T-helper 1 cell (primary cell): ENCODE measurements around the gene ZNF469.
"Not testable (repeated sequence)": the region's sequence is repeated elsewhere in the genome, so short reads cannot be mapped to it uniquely, and the experiment has no call there.

ENCODE experiments used
- DNase-seq, 5 donors: peaks; one replicate each; pipeline ENCODE4 v3.0.0-alpha.2; 2012 to 2020

Gene ZNF469

GRCh38 chr16:88348377-88349152 is 34.2 kb upstream of the ZNF469 start:
- DNase-seq = no peak

DNA sequence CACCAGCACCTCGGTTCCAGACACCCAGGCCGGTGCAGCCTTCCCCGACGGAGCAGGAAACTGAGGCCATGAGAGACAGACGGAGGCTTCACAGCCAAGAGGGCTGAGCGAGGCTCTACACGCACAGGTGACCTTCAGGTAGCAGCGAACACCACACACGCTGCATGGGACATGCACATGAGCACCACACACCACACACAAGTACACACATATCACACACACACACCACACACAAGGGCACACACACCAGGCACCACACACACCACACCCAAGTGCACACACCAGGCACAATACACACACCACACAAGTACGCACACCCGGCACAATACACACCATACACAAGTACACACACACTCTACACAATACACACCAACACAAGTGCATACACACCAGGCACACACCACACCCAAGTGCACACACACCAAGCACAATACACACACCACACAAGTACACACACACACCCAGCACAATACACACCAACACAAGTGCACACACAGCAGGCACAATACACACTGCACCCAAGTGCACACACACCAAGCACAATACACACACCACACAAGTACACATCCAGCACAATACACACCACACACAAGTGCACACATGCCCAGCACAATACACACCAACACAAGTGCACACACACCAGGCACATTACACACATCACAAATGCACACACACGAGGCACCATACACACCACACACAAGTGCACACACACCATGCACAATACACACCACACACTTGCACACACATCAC is 33.4 kb upstream of the ZNF469 start:
- no peak for DNase-seq

DNA sequence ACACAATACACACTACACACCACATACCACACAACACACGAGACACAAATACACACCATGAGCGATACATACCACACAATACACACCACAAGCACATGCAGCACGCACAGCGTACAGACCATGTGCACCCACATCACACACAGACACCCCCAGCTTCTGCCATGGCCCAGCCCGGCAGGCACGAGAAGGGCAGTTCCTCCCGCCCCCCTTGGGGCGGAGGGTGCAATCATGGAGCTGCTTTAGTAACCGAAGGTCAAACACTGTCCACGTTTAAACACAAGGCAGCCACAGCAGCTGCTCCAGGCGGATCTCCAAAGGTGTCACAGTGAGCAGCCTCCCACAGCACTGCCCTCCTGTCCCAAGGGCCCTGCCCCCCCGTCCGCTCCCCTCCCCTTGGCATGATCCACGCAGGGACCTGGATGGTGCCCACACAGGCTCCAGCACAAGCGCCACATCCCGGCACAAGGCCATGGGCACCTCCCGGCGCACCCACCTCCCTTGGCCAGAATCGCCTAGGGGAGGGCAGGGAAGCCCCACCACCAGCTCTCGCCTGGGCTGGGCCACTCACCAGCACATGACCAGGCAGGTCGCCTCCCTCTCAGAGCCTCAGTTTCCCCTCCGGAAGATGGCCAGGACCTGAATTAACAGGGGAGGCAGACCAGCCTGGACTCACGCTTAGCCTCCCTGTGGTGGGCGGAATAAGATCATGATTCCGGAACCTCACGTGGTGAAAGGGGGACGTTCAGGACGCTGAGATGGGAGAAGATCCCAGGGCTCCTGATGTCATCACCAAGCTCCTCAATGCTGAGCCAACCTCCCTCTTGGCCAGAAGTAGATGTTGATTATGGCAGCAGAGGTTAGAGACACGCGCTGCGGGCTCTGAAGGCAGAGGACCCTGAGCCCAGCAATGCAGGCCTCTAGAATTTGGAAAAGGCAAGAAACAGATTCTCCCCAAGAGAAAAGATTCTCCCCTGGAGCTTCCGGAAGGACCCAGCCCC is 32.6 kb upstream of the ZNF469 start:
- DNase-seq = no peak

DNA sequence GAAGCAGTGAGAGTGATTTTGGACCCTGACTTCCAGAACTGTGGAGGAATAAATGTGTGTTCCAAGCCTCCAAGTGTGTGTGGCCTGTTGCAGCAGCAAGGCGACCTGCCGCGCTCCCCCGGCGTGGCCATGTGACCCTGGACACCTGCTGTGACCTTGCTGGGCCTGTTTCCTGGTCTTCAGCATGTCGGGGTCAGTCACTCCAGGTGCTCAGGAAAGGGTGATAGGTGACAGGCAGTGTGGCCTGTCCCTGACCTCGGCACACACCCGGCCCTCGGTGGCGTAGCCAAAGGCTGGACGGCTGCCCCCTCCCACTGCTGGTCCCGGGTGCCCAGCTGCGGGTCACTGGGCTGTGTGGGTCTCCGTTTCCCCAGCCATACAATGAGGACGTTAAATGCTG is 31.8 kb upstream of the ZNF469 start:
- DNase-seq = no peak

DNA sequence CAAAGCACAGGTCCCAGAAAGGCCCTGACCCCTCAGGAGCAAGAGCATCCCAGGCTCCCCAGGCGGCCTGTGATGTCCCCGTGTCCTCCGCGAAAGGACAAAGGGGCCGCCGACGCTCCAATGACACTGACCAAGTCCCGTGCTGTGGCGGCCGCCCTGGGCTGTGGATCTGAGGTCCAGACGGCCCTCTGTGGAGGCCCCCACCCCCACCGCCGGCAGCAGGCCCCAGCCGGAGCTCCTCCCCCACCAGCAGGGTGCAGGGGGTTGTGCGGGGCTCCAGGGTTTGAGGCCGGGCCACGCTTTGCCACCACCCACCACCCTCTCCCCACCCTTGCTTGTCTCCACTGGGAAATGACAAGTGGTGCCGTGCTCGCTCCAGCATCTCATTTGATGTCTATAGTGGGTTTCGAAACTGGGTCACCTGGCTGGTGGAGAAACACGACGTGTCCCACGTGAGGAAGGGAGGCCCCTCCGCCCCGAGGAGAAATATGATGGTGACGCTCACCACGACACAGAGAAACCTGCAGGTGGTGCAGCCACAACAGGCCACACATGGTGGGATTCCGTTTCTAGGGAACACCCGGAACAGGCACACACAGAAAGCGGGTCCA is 31.2 kb upstream of the ZNF469 start:
- no peak for DNase-seq

DNA sequence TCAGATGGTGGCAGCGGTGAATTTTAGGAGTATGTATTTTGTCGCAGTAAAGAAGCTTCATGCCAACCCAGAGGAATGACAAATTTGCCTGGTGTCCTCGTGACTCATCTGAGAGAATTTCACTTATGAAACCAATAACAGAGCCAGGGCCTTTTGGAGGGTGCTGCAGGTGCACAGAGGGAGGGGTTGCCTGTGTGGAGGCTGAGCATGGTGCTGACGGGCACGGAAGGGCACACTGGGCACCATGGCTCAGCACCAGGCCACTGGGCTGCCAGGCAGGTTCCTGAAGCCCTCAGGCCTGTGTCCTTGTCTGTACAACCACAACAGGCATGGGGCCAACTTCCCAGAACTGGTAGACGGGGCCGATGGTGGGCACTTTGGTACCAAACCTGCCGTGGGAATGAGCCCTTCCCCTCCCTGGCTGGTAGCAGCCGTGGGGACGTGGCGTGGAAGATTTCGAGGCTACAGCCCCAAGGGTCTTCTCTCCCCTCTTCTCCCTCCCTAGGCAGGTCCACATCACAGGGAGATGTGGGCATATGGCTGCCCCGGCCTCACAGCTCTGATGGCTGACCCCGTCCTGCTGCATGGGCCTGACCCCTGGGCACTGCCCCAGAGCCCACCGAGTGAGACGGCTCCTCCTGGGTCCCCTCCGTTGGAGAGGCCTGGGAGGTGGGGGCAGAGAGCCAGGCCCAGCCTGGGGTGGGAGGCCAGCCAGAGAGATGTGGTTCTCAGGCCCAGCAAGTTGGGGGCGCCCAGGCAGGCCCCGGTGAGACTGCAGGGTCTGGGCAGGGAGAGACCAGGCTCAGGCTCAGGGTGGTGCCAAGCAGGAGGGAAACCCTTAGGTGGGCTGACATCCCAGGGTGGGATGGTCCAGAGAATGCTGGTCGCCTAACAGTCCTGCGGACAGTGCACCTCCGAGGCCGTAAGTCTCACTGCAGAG is 30.2 kb upstream of the ZNF469 start:
- no peak for DNase-seq

DNA sequence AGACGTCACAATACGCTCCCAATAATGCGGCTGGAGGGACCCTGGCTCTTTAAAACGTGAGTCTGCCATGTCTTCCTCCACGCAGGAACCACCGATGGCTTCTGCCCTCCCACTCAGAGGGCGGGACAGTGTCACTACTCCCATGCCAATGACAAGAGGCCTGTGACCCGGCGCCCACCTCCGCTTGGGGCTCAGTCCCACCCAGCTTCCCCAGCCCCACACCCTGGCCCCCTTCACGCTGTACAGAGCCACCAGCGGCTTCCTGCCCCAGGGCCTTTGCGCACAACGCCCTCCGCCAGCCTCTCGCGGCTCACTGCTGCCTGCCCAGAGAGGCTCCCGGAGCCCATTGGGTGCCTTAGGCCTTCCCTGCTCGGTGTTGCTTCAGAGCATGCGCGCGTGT is 29.5 kb upstream of the ZNF469 start:
- DNase-seq = no peak

GRCh38 chr16:88353691-88354090 is 29.1 kb upstream of the ZNF469 start:
- DNase-seq = no peak

- no peak for DNase-seq
These were observed 28.3 kb upstream of the ZNF469 start for GRCh38 chr16:88354229-88355092.

DNA sequence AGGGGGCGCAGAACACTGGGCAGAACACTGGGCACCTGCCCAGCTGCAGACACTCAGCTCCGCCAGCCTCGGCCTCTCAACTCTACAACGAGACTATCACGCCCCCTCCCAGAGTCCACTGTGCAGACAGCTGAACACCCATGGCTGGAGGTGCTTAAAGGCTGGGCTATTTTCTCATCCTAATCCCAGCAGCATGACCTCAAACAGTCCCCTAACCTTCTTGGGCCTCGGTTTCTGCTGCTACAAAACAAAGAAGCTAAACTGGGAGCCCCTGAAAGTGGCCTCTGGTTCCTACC is 27.7 kb upstream of the ZNF469 start:
- no peak for DNase-seq

DNA sequence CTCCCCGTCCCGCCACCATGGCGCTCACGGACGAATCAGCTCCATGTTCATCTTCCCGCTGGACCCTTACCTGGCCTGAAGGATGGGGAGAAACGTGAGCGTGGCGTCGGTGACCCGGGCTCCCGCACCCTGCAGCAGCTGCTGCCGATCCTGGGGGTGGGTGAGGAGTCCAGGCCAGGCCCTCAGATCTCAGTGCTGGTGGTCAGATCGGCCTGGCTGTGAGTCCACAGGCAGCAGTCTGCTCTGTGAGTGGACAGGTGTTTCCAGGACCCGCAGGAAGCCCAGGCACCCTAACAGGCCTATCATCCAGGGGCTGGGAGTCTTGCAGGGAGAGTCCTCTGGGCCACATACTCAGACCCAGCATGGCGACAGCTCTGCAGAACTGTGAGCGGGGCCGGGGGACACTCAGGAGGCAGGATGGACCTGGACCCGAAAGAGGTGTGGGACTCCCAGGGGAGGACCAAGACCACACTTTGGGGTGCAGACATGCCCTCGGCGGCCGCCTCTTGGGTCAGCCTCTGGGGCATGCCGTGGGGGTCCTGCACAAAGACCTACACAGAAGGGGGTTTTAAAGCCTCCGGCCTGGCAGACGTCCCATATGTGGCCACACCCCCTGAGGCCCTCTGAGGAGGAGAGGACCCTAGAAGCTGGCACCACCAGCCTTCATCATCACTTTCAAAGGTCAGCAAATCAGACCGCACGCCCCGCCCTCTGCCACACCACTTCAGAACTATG is 27.2 kb upstream of the ZNF469 start:
- DNase-seq = no peak

- DNase-seq = no peak
These were observed 26.5 kb upstream of the ZNF469 start for GRCh38 chr16:88356124-88356726.

GRCh38 chr16:88356727-88357199 is 26.0 kb upstream of the ZNF469 start:
- no peak for DNase-seq

DNA sequence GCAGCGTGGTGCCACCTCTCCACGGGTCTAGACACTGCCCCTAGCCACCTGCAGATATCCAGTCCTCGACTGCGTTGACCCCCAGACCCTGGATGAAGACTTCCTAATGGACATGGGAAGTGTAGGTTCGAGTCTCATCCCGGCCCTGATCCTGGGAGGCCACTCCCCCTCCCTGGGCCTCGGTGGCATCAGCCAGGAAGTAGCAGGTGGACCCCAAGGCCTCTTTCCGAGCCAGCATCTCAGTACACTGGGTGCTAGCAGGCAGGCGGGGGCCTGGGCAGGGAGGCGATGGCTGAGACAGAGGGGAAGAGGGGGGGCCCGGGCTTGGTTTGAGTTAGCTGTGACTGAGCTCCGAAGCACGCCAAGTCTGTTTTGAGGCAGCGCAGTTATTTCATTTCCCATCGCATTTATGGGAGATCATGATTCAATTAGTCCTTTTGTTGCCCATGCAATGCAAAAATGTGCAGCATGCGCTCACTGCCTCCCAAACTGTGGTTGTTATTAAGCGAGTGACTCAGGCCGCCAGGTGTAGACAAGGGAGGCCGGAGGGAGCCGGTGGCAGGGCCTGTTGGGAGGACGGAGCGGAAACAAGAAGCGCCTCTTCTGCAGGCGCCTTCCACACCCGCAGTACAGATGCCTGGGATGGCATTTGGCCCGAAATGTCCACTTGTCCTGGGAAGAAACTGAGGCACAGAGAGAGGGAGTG is 25.3 kb upstream of the ZNF469 start:
- no peak for DNase-seq

DNA sequence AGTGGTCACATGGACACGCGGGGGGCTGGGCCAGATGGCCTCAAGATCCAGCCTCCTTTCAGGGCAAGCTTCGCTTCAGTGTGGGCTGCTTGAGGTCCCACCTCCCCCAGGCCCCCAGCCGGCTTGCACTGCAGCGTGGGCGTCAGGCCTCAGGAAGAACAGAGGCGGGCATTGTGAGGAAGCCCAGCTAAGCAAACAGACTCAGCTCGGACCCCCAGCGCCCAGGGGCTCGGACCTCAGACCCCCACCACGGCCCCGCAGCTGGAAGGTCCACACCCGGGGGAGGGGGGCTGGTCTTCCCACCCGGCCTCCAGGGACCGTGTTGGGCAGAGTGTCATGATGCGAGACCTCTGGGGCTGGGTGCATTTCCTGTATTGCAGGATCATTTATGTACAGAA is 24.7 kb upstream of the ZNF469 start:
- DNase-seq = no peak

- no peak for DNase-seq
These were observed 23.8 kb upstream of the ZNF469 start for GRCh38 chr16:88359008-88359407.

DNA sequence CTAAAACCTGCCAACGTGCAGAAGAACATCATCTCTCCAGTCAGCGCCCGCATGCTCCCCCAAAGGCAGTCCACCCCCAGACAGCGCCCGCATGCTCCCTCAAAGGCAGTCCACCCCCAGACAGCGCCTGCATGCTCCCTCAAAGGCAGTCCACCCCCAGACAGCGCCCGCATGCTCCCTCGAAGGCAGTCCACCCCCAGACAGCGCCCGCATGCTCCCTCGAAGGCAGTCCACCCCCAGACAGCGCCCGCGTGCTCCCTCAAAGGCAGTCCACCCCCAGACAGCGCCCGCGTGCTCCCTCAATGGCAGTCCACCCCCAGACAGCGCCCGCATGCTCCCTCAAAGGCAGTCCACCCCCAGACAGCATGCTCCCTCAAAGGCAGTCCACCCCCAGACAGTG is 22.4 kb upstream of the ZNF469 start:
- not testable (repeated sequence) for DNase-seq

- no peak for DNase-seq
These were observed 21.8 kb upstream of the ZNF469 start for GRCh38 chr16:88360999-88361398.

GRCh38 chr16:88361775-88362174 is 21.0 kb upstream of the ZNF469 start:
- DNase-seq = no peak
